NCI-H1105 (cell line): ENCODE measurements around the gene EME1.

Experiments used
- DNase-seq: peaks from one replicate; lab custom pipeline; 2025; lab: John Stamatoyannopoulos, UW

Gene EME1

DNA sequence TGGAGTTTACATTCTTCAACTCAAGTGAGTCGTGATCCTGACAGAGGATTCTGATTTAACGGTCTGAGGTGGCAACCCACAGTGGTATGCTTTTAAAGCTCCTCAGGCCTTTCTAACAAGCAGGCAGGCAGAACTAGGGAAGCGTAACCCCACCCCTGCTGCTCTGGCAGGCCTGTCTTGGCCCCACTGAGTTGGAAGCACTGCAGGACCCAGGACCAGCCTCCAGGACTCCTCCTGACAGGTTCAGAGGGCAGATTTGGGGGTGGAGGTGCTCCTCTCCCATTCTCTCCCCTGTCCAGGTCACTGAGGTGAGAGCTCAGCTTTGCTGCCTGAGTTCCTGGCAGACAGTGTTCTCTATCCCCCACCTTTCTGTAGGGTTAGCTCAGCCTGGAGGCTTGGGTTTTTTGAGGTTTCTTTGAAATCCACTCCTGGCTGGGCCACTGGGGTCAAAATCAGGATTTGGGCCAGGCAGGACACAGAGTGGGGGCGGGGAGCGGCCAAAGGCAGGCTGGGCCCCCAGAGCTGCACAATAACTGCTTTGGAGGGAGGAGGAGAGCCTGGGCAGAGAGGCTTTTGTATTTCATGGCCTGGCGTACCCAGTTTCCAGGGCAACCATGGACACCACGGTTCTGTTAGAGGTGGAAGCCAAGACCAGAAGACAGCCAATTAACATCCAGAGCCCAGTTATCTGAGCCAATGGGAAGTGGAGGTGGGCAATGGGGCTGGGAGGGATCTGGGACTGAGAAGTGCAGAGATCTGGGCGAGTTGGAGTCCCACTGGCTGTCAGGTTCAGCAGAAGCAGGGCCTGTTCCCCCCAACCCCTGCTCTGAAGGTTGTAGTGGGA is 9.6 kb upstream of the EME1 start:
- DNase-seq, result no peak

DNA sequence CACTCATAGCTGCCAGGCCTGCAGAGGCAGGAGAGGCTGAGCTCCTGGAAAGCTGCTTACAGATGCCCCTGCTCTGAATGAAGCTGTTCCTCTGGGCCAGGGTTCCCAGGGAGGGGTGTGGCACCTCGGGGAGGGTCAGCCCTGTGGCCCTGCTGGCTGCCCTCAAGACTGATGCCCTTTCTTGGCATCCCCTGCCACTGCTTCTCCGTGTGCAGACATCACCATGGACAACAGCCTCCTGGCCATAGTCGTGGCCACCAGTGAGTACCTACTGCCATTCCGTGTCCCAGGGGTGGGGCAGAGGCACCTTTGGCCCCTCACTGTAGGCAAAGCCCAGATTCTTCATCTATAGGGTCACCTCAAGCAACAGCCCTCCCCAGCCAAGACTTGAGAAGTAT is 9.0 kb upstream of the EME1 start:
- DNase-seq, result no peak

DNA sequence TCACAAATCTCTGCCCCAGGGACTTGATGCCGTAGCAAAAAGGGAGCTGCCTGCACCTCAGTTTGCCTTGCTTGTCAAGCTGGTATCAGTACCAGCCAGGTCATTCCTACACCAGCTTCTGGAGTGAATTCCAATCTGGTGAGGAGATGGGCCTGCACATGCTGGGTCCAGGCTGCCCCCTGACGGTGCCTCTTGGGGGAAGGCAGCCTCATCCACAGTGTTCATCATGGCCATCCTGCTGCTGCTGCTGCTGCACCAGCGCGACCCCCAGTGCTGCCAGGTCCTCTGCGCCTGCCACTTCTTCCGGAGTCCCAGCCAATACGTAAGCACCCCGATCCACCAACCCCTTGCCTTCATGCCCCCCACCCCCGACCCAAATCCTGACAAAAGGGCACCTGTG is 8.3 kb upstream of the EME1 start:
- no peak for DNase-seq

DNA sequence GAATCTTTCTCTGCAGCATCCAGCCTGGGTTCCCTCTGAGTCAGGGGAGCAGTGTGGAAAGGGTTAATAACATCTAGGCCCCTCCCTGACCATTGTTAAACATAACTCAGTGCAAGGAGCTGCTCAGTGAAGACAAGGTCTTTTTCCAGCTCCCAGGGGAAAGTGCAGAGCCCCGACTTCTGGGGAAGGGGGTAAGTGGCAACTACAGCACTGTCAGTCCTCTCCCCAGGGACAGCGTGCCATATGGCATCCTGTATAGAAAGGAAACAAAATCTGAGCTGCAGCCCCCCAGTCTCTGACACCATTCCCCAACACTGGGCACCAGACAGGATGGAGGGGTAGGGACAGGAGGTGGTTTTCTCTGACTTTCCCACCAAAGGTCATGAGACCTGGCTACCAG is 7.9 kb upstream of the EME1 start:
- DNase-seq, result no peak

DNA sequence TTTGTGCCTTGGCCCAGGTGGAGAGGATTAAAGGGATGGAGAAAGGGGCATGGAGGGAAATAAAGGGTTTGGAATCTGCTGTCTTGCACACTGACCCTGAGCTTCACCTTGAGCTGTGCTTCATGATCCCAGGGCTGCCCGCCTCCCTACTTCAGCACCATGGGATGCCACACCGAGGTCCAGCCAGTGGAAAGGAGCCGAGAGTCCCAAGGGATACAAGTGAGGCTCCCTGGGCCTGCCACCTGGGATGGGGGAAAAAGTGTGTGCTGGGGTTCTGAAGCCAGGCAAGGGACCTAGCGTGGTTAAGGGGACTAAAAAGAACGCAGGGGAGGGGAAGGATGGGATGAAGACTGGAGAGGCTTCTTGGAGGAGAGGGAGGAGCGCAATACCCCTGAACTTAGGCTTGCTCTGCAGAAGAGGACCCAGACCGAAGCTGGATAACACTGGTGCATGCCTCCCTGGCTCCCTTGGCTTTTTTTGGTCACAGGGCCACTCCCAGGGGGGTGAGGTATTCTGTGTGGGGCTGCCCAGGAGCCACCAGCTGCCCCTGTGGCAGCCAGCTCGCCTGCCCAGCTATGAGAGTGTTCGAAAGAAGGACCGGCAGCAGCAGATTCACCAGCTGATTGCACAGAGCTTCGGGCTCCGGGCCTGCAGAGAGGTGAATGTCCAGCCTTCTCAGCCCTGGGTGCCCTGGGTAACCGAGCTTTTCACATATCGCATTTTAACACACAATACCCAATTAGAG is 7.2 kb upstream of the EME1 start:
- no peak for DNase-seq

DNA sequence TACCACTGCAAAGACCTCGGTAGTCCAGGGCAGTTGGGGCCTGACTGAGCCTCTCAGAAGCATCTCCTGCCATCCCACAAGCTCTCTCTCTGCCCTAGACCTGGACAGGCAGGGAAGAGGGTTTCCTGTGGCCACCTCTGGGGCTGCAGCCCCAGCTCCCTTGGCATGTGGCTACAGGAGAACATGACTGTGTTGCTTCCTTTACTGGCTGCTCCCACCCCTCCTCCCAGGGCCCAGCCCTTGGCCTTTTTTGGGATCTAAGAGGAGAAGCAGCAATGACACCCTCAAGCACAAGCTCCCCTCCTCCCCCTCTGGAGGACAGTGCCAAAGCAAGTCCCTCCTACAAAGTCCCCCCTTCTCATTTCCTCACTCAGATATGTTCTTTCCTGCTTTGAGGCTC is 5.6 kb upstream of the EME1 start:
- DNase-seq, result no peak

DNA sequence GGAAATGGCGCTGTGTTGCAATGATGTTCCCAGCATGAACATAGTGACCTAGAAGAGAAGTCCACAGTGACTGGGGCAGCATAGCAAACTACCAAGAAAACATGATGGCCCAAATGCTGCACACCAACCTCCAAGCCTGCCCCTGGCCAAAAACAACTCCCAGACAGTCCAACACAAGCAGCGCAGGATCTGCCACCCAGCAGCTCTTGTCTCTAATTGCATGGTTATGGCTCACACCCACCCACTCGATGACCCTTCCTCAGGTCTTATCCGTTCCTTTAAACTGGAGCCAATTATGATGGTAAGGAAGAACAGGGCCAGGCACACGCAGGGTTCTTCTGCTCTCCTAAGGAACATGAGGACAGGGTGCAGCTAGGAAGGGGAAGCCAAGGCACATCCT is 3.0 kb upstream of the EME1 start:
- no peak for DNase-seq

DNA sequence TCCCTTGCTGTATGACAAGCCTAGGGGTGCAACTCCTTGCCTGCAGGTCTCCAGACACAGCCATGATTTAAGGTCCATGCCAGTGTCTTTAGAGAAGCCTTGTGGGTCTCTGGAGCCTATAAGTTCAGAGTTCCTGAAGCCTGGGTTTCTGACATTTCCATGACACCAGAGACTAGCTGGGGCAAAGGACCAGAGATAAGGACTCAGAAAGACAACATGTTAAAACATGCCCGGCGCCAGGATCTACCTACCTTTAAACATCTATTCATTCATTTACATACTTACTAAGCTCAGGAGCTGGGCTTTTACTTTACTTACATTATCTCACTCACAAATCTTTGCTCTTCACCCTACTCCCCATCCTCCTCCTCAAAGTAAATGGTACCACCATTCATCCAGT is 1.5 kb upstream of the EME1 start:
- no peak for DNase-seq

DNA sequence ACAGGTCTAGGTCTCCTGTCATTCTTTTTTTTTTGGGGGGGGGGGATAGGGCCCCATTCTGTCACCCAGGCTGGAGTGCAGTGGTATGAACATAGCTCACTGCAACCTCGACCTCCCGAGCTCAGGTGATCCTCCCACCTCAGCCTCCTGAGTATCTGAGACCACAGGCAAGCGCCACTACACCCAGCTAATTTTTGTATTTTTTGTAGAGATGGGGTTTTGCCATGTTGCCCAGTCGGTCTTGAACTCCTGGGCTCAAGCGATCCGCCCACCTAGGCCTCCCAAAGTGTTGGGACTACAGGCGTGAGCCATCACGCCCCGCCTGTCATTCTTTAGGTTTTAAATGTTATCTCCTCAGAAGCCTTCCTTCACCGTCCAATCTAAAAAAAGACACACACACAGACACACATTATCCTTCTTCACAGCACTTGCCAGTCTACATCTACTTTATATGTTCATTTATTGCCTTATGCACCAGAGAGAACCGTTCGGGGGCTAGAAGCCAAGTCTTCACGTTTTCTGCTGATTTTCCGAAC is 739 bp upstream of the EME1 start:
- no peak for DNase-seq

DNA sequence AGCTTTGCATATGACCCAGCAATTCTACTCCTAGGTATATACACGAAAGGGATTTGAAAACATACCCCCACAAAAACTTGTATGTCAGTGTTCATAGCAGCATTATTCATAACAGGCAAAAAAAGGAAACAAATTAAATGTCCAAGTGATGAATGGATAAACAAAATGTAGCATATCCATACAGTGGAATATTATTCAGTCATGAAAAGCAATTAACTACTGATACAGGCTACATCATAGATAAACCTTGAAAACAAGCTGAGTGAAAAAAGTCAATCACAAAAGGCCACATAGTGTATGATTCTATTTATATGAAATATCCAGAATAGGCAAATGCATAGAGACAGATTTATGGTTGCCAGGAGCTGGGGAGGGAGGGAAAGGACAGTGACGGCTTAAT is 676 bp downstream of the EME1 start:
- no peak for DNase-seq

DNA sequence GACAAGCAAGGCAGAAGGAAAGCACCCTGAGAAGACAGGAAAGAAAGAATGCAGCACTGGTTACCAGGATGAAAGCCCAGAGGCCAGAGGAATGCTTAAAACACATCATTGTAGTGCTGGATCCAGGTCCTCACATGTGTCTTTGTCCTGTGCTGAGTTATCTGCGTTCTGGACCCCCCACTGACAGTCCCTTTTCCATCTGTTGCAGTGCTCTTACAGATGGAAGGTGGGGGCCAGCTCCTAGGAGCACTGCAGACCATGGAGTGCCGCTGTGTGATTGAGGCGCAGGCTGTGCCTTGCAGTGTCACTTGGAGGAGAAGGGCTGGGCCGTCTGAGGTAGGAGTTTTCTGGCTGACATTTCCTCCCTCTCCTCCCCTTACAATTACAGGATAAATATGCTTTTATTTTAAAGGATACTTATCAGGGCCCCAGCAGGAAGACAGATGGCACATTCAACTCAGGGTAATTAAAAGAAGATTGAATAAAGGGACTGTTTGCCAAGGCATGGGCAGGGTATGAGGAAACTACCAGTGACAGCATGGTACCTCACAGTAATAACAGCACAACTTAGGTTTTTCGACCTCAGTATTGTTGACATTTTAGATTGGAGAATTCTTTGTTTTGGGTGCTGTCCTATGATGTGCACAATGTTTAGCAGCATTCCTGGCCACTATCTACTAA is 3.0 kb downstream of the EME1 start:
- DNase-seq, result no peak

DNA sequence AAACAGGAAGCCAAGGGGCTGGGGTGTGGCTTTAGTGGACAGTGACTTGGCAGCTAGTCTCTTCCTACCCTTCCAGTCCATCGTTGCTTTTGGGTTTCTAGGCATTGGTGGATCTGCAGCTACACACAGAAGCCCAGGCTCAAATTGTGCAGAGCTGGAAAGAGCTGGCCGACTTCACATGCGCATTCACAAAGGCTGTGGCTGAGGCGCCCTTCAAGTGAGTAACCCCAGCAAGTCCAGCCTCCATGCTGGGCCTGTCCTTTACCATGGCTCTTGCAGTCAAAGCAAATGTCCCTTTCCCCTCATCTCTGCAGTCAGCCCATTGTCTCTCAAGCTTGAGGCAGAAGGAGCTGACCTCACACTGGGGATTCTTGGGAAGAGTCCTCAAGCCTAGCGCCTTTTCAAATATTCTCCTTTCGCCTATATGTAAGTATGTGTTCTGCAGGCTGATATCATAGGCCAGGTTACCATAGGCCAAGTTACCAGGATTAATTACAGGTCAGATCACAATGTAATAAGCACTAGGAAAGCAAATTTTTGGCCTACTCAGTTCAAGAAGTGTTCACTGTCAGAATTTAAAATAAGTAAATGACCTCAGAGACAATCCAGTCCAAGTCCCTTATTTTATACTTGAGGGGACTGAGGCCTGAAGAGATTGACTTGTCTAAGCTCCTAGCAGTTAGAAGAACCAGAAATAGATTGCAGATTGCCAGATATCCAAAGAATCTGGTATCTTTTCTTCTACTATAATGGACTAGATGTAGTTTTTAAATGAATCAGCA is 6.5 kb downstream of the EME1 start:
- DNase-seq, result no peak

DNA sequence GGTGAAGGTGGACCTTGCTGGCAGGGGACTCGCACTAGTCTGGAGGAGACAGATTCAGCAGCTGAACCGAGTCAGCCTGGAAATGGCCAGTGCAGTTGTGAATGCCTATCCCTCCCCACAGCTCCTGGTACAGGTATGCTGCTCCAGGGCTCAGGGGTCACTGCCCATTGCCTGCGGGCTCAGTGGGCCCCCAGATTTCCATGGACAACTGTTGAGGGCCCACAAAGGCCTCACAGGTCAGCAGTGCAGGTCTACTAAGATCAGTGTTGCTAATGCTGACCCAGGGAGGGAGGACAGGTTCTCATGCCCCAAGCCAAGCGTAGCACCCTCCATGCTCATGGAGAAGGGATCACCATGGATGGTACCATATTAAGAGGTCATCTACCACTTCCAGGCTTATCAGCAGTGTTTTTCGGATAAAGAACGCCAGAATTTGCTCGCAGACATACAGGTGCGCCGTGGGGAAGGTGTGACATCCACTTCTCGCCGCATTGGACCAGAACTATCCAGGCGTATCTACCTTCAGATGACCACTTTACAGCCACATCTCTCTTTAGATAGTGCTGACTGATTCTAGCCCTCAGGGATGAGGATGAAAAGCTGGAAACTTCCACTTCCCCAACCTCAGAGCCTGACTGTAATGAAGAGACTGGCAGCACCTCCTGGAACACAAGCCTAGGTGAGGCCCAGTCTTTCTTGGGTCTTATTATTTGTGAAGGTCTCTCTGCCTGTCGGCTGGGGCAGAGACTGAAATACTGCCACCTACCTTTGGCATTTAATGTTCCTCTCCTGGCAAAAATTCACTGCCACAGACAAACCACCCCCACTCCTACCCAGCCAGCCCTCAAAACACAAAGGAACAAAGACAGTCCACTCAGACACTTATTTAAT is 7.6 kb downstream of the EME1 start:
- no peak for DNase-seq

DNA sequence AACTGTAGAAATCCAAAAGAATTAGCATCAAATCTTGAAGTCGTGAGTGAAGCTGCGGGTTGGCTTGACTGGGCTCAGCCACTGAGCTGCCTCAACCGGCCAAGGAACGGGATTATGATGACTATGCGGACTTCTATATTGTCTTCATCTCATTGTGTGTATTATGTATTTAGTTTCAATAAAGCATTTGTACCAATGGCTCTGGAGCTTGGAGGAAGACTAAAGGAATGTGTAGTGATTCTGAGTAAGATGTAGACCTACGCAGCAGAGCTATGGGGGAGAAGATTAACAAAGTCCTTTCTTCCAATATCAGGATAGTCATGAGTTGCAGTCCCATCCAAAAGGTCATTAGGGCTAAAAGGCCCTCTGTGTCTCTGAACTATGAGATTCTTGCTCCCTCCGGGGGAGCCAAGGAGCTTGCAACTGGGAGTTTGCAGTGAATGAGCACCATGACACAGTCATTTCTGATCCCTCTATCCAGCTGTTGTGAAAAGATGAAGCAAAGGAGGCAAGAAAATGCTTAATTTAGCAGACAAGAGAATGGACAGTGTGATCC is 8.3 kb downstream of the EME1 start:
- no peak for DNase-seq

DNA sequence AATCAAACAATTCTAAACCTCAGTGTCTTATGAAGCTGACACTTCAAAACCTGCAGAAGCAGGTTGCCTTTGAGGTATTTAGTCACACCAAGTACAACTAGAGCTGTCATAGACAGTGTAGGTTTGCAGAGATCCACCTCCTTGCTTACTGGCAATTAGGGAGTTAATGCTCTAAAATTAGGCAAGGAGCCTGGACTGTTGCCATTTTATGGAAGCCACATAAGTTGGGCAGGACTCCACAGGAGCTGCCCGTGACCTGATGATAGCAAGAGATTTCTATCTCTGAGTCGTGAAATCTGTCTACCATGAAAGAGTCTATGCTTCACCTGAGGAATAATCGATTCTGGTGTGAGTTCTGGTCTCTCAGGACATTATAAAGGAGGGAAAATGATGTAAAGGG is 8.9 kb downstream of the EME1 start:
- no peak for DNase-seq

DNA sequence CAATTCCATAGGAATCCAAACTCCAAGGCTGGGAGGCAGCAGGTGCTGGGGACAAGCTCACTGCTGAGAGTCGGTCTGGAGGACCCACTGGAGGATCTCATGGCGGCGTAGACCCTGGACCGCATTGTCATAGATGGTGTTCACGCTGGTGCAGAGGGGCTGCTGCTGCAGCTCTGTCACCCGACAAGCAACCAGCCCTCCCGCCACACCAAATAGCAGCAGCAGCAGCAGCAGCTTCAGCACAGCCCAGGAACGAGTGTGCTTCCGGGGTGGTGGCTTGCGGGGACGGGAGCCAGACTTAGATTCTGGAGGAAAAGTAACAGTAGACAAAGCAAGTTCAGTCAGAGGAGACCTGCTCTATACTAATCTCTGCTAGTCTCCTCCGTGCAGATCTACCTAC is 9.9 kb downstream of the EME1 start:
- DNase-seq, result no peak

DNA sequence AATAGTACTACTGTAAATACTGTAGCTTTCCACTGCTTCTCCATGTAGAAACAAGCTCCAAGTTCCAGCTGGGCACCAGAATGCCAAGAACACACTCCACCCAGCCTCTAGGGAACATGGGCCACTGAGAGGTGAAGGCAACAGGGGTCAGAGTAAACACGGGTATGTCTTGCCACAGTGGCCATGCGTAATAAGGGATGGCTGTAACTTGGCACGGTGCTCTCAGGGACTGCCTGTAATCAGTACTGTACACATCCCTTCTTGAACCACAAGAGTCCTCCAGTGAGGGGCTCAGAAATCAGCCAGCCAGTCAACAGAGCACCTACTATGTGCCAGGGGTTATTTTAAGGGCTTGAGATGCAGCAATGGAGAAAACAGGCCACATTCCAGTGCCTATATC is 13.5 kb downstream of the EME1 start:
- no peak for DNase-seq

DNA sequence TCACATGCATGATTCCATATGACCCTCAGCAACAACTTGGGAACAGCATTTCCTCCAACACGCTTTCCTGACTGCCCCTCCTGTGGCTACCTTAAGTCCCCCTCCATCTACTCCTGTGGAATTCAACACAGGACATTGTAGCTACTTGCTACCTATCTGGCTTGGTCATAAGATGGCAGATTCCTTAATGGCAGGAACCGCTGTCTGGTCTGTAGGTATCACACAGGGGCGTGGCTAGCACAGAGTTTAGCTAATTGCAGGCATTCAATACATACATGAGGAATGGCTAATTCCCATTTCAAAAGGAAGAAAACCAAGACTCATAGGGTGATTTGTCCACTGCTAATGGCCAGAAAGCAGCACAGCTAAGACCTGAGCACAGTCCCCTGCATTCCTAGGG is 15.7 kb downstream of the EME1 start:
- DNase-seq, result no peak

DNA sequence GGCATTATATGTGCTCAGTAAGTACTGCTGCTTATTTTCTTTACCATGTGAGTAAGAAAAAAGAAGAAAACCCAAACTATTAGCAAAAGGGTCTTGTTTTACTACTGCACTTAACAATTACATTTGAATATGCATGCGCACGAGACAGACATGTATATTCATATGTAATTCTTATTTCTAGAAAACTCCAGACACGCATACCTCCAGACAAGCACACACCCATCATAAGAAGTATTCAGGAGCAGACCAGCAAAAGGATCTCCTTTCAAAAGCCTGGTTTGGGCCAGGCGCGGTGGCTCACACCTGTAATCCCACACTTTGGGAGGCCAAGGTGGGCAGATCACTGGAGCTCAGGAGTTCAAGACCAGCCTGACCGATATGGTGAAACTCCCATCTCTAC is 16.5 kb downstream of the EME1 start:
- no peak for DNase-seq

DNA sequence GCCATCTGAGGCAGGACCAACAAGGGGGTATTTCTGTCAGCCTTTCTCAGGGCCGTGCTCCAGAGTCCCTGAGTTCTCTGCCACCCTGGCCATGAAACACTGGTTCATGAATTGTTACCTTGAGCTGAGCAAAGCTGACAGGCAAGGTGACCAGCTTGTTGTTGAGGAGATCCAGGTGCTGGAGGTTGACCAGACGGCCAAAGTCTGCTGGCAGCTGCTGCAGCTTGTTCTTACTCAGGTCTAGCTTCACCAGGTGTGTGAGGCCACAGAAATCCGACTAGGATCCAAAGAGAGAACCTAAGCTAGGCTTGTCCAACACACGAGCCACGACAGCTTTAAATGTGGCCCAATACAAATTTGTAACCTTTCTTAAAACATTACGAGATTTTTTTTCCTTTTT is 19.6 kb downstream of the EME1 start:
- no peak for DNase-seq

DNA sequence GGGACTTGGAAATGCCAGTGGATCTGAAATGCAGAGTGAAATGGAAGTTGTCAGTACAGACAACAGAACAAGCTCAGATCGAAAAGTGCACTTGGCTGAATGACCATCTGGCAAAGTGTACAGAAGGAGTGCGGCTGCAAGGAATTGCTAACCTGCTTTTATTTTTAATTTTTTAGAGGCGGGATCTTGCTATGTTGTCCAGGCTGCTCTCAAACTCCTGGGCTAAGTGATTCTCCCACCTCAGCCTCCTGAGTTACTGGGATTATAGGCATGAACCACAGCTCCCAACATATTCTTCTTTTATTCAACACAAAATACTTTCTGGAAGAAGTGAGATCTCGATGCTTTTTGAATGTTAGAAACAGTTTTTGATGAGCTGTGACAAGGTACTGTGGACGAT is 20.7 kb downstream of the EME1 start:
- no peak for DNase-seq
